HG03520 (cell line): ENCODE measurements around the gene BYSL.
A peak's percentile ranks its signal among the peaks of the same experiment; 100 is the strongest.
"Not testable (repeated sequence)": the region's sequence is repeated elsewhere in the genome, so short reads cannot be mapped to it uniquely, and the experiment has no call there.

Experiments used
- ATAC-seq: cut with Tn5 transposase; IDR thresholded peaks from one replicate; pipeline ENCODE4 v1.9.1; 2021; ENCODE audit warnings: mild to moderate bottlenecking, moderate library complexity; ENCODE audit not compliant: unreplicated experiment

BYSL gene

DNA sequence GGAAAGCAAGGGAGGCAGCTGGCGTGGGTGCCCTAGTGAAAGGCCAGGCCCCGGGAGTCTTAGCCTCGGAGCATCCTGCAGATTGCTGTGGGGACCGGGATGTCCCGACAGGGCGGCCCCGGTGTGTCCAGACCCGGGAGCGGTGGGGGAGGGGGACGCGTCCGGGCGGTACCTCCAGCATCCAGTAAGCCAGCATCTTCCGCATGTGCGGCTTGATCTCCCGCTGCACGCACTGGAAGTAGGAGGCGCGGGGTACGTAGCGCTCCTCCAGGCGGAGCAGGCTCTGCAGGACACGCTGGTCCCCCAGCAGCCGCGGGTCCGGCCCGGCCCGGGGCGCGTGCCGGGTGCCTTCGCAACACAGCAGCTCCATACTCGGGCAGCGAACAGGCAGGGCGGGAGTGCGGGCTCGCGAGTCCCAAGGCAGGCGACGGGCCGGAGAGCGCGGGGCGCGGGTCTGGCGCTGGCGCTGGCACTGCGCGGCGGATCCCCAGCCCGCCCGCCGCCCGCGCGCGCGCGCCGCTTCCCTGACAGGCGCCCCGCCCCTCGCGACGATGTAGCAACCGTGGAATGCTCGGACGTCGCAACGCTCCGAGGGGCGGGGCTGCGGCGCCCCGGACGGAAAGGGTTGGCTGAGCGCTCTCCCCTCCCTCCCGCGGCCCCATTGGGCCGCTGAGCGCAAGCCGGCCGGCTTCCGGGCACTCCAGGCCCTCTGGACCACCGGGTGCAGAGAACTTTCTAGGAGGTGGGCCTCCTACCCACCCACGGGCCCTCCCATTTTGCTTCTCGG is 20.2 kb downstream of the BYSL start, which contains the start of gene CCND3:
CCND3 (minus strand) TSS at position 529 of the 787 bp plus-strand sequence; CDS start at position 370, 159 bp downstream.
- ATAC-seq = peak; percentile 91

DNA sequence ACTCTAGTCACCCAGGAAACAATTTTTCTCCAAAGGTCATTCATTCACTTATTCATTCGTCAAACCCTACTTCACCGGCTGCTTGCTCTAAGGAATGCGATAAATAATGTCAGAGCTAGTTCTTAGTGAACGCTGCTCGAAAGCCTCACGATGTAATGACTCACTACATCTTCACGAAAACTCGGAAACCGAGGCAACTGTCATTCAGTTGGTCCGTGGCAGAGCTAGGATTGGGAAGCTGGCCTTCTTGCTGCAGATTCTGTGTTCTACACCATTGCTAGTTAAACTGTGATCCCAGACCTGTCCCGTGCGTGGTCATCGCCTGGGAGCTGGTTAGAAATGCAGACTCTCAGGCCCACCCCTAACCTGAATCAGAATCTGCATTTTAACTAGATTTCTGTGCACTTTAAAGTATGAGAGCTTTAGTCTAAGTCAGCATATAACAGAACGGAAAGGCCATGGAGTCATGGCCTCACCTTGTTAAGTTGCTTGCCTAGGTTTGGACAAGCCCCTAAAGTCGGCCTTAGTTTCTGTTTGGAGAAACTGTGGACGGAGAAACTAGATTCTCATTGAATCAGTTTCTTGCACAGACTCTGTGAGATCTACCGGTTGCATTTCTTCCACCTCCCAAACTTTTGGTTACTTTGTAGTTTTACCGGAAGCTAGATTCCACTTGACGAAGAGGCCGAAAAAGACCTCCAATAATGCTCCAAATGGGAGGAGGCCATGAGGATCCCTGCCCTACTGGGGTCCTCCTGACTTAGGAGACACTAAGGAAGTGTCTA is 21.0 kb downstream of the BYSL start:
- no peak for ATAC-seq

DNA sequence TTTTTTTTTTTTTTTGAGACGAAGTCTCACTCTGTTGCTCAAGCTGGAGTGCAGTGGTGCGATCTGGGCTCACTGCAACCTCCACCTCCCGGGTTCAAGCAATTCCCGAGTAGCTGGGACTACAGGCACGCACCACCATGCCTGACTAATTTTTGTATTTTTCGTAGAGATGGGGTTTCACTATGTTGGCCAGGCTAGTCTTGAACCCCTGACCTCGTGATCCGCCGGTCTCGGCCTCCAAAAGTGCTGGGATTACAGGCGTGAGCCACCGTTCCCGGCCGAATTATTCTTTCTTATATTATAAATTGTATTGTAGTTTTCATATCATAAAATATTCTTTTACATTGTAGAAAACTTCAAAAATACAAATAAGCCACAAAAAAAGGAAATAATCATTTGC is 21.6 kb downstream of the BYSL start:
- not testable (repeated sequence) for ATAC-seq

DNA sequence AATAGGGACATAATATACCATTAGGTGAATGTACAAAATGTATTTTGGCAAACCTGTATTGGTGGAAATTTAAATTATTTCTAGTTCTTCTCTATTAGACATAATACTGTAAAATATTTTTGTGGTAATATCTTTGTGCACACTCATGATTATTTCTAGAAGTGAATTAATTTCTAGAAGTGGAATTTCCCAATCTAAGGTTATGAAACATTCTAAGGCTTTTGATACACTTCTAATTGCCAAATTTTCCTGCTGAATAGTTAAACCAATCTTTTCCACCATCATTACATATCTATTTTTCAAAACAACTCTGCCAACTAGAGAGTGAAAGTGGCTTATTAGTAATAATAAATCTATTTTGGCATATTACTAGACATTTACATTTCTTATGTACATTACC is 22.2 kb downstream of the BYSL start:
- no peak for ATAC-seq

DNA sequence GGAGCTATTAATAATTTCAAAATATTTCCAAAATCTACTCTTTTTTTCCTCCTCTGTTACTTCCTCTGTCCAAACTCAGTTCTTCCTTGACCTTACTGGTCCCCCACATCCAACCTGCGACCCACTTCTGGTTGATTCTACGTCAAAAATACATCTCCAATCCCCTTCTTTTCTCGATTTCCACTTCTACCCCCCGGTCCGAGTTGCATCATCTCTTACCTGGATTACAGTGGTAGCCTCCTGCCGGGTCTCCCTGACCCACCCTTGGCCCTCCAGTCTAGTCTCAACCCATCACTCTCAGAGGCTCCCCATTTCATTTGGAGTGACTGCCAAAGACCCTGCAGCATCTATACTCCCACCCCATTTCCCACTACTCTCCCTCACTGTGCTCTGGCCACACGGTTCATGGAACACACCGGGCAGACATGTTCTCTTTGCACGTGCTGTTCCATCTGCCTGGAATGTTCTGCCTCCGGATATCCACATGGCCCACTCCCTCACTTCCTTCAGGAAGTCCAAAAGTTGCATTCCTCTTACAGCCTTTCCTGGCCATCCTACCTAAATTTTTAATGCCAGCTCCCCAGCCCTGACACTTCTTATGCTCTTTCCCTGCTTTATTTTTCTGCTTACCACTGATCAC is 26.4 kb downstream of the BYSL start:
- ATAC-seq = no peak

DNA sequence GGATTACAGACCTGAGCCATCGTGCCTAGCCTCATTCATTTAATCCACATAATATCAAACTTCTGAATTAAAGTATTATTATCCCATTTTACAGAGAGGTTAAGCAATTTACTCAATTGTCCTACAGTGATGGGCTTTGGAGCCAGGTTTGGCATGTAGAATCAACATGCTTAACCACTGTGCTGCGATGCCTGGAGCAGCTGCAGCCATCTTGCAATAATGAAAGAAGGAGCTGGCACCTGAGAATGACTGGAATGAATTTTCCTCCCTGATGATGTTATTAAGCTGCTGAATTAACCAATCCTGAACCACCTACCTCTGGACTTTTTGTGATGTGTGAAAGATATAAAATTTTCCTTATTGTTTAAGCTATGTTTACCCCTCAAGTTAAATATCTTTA is 33.4 kb downstream of the BYSL start:
- no peak for ATAC-seq

DNA sequence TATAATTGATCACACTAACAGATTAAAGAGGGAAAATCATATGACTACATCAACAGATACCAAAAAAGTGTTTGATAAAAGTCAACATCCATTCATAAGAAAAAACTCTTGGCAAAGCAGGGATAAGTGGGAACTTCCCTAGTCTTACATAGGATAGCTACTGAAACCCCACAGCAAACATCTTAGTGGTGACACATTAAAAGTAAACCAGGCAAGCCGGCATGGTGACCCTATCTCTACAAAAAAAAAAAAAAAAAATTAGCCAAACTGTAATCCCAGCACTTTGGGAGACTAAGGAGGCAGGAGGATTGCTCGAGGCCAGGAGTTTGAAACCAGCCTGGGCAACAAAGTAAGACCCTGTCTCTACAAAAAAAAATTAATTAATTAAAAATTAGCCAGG is 34.1 kb downstream of the BYSL start:
- no peak for ATAC-seq

DNA sequence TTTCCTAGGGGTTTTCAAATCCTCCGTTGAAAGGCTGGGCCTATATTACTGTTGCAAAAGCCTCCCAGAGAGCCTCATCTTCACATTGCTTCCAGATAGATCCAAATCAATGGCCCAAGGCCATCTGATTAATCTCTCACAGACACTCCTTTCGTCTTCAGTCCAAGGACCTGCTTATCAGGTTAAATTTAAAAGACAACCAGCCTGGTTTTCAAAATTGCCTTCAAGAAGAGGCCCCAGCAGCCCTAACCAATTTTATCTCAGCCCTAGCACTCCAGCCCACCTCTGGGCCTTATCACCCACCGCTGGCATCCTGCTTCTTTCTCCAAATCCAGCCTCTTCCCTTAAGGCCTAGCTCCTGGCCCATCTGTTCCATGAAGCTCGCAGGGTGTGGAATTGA is 35.8 kb downstream of the BYSL start:
- ATAC-seq = no peak

DNA sequence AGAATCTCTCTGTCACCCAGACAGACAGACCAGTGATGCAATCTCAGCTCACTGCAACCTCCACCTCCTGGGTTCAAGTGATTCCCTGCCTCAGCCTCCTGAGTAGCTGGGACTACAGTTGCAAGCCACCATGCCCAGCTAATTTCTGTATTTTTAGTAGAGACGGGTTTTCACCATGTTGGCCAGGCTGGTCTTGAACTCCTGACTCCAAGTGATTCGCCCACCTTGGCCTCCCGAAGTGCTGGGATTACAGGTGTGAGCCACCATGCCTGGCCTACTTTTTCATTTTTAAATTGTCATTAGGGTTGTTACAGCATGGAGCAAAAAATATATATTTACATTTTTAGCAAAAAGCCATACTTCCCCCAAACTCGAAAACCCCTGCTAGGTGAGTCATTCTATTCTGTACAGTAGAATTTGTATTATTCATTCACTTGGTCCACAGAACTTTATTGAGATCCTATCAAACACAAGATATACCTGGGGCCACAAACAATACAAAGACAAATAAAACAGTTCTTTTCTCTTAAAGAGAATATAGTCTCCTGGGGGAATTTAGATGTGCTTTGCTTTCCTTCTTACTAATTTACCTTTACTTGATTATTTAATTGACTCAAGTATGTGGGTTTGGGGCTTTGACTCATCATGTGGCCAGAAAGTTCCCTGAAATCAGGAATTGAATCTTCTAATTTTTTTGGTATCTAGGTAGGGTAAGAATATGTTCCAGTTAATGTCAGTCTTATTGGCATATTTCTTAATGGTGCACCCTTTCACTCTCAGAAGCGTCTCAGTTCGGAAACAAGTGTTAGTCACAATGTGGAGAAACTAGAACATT is 36.9 kb downstream of the BYSL start:
- ATAC-seq = no peak

DNA sequence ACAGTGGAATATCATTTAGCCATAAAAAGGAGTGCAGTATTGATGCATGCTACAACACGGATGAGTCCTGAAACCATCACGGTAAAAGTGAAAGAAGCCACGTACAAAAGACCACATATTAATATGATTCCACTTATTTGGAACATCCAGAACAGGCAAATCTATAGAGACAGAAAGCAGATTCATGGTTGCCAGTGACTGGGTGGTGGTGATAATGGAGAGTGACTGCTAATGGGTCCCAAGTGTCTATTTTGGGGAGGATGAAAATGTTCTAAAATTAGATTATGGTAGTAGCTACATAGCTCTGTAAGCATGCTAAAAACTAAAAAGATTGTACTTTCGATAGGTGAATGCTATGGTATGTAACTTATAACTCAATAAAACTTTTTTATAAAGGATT is 38.7 kb downstream of the BYSL start:
- ATAC-seq = no peak

DNA sequence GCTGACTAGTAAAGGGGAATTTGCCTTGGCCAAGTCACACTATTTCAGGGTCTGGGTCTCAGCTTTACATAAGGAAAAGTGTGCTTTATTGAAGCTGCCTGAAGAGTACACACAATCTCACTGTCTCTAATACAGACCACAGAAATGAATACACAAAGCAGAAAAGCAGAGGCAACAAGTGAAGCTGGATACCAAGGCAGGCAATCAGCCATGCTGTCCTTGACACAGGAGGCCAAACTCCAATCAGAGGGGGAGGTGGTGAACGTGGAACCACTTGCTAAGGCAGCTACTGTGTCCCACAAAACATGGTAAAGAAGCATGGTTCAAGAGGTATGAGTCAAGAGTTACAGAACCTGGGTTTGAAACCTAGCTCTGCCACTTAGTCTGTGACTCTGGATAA is 42.1 kb downstream of the BYSL start:
- no peak for ATAC-seq

DNA sequence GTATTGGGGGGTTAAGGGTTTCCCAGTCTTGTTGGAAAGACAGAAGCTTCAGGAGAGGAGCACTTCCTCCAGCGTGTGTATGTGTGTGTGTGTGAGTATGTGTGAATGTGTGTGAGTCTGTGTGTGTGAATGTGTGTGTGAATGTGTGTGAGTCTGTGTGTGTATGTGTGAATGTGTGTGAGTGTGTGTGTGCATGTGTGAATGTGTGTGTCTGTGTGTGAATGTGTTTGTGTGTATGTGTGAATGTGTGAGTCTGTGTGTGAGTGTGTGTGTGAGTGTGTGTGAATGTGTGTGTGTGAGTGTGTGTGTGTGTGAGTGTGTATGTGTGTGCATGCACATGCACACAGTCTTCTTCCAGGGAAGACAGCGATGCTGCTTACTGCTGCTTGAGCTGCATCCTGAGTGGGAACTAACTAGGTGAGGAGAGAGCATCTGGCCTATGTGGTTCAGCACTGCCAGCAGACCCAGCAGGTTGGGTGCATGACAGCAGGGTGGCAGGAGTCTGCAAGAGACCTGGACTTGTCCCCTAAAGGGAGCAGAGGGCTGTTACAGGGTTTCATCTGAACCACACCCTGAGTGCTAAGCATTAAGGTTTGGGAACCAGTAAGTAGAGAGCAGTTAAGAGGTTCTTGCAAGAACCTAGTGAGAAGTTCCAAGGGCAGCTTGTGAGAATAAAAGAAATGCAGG is 43.0 kb downstream of the BYSL start:
- ATAC-seq = no peak

DNA sequence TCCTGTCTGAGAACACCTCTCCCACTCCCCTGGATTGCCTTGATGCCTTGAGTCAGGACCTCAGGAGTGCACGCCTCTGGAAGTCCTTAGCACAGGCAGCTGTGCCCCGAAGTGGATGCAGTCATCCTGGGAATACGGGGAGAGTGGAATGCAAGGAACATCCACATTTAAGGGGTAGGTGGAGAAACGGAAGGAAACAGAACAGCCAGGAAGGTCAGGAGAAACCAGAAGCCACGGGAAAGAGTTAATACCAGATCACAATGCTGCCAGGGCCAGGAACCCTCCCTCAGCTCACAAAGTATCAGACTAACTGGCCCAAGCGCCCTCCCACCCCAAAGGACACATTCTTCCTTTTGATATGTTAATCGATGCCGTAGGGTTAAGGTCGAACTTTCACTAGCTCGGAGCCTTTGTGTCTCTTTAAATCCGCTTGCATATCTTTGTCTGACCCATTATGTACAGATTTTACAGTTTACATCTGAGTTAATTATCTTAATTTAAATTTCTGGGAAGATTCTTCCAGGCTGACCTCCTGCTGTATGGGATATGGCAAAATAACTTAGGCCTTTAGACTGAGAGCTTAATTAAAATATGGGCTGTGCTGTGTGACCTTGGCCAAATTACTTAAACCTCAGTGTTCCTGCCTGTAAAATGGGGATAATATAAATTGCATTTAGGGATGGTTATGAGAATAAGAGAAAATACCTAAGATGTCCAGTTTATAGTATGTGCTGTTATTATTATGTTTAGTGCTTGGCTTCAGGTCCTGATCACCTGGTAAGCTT is 44.3 kb downstream of the BYSL start:
- ATAC-seq = no peak

DNA sequence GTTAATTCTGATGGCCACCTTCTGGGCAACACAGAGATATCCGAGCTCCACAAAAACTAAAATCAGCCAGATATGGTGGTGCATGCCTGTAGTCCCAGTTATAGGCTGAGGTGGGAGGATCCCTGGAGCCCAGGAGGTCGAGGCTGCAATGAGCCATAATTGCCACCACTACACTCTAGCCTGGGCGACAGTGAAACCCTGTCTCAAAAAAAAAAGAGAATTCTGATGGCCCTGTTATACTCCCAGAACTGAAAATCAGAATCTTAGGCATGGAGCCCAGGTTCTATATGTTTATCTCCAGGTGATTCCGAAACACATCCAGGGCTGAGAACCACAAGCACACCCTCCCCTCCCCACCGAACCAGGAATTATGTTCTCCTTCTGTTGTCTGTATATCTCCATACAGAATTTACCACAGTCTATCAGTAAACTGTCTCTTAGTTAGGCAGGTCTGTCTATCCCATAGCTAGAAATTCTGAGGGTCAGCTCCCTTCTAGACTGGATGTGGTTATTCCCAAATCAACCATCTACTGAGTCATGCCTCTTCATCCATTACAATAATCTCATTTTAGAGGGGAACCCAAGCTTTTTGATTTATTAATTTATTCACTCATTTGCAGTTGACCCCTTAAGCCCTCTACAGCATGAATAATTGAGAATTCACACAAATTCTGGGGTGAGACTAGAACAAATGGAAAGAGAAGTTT is 45.1 kb downstream of the BYSL start:
- ATAC-seq = no peak

DNA sequence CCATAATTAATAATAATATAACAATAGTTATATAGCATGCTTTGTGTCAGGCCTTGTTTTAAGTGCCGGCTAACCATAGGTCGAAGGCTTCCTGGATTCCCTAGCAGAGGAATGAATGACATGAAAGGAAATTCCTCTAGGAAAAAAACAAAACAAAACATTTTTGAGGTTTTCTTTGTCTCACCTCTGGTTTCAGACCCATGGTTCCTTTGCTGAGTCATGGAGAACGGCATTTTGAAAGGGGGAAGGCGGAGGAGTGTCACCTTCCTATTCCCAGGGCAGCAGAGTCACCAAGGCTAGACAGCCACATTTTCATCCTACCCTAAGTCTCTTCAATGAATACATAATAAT is 45.6 kb downstream of the BYSL start:
- ATAC-seq = no peak

DNA sequence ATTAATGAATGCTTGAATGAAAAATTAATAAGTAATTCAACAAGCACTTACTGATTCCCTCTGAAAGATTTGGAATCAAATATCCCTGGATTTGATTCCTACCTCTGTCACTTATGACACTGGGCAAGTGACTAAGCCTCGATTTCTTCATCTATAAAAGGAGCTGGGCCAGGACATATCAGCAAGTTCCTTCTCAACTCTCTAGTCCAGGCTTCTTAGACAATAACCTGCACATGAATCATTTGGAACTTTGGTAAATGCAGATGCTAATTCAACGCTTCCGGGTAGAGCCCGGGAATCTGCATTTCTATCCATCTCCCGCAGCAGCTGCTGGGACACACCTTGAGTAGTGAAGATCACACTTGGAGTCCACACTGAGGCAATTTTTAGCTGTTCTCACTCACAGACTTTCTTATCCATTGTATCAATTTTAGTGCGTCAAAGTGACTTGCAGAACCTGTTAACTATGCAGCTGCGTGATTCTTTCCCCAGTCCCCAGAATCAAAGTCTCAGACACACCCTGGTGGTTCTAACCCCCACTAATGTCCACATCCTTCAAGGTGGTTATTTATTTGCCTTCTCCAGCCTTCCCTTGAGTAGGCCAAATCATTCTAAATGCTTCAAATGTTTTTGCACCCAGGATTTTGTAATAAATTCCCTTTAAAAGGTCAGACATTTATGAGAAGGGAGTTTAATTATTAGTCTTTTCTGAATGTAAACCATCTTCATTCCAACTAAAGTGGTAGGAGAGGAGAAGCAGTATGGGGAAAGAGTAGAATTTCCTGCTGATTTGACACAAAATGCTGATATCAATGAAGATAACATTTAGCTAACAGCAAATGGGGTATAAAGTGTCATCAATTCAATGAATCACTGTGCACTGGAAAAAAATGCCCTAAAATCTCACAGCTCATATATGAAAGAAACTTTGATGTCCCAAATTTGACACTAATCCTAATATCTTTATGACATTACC is 46.3 kb downstream of the BYSL start:
- no peak for ATAC-seq

DNA sequence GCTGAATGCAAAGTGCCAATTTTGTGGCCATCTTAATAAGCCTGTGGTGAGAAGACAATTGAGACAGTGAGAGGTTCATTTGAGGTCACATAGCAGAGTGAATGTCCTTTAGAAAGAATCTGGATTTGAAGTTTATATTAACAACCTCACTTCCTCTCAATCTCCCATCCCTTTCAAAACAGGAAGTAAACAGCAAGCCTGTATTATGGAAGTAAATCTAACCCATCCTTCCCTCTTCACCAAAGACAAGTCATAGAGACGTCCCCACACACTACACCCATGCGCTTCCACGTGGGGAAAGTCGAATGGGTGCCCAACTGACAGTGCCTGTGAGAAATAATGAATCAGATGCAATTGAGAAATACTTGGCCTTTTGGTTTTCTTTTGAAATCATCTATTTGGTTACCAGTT is 49.1 kb downstream of the BYSL start:
- no peak for ATAC-seq

DNA sequence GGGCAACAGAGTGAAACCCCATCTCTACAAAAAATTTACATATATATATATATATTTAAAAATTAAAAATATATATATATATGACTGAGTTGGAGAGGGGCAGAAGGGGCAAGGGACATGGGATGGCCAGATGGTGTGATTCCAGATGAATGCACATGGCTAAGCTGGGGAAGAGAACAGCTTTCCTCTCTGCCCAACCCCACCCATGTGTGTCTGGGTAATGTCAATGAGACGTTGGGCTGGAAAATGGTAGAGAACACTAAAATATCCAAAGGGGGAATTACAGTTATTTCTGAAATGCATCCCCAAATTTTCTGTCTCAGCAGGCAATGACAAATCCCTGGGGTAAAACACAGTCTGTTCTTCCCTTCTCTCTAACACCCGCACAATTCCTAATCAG is 51.5 kb downstream of the BYSL start:
- ATAC-seq = no peak
